Measurements from ENCODE around the gene CASP12. TPM values are rescaled to one million over a fixed set of nuclear protein-coding genes. Genes with fewer than 3 reads are reported as not detected.

Gene CASP12
- total and polyA plus RNA-seq, 12 donors, result 0.06 to 0.46 (median 0.33) TPM; not detected in 6

DNA sequence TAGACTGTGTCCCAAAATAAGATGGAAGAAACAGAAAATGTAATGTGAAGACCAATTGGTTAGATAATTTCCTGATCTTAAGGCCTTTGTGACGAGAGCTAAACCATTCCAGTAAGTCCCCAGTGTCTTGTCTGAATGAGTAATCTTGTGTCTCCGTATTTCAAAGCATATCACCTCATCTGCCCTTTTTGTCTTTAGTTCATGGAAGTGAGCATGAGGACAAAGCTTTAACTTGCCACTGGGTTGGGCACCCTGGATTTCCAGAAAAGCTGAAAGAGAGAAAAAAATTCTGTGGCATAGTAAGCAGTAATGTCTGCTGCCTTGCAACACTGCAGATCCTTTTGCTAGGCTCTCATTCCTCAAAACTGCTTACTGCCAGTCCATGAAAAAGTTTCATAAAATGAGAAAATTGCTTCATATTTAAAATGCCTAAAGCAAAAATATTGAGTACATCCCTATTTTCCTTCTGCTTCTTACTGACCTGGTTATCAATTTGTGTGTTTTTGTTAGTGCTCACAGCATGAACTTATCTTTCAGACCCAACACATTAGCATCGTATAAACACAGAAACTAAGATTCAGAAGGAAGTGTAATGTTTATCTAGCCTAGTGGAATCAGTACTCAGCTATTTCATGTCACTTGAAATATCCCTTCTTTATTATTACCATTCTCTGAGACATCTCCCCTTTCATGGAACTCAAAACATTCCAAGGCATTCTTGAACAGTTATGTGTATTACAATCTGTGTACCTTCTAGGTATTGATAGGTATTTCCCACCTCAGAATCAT is 5.3 kb downstream of the CASP12 start:
- 47 to 55% methylated on average over 3 of the region's 3 CpGs for WGBS, 2 donors
- intact Hi-C loops (cut with DNase I), result loop anchor here in 1 of 10 donors (5.0 kb wide), 1 partner anchor 74 kb away; the partner anchor contains the start of gene CASP4
- Histone ChIP-seq H3K4me3 (no peak overlapping the region), H3K9me3 (no peaks in the 10 kb centered on the region), H3K4me1 (peaks cover 0 to 34% (median 6%) of the 10 kb centered on the region in 9 donors), H3K27ac (peak overlapping the region in 3 of 10 donors; percentile 24 to 33 (median 31)), H3K36me3 (peaks cover 0 to 23% (median 0%) of the 10 kb centered on the region in 9 donors), H3K27me3 (no peaks in the 10 kb centered on the region)
- ATAC-seq (peak in 2 of 8 donors; percentile 11 to 28), DNase-seq (no peak)
- TF ChIP-seq, protein P1, sequence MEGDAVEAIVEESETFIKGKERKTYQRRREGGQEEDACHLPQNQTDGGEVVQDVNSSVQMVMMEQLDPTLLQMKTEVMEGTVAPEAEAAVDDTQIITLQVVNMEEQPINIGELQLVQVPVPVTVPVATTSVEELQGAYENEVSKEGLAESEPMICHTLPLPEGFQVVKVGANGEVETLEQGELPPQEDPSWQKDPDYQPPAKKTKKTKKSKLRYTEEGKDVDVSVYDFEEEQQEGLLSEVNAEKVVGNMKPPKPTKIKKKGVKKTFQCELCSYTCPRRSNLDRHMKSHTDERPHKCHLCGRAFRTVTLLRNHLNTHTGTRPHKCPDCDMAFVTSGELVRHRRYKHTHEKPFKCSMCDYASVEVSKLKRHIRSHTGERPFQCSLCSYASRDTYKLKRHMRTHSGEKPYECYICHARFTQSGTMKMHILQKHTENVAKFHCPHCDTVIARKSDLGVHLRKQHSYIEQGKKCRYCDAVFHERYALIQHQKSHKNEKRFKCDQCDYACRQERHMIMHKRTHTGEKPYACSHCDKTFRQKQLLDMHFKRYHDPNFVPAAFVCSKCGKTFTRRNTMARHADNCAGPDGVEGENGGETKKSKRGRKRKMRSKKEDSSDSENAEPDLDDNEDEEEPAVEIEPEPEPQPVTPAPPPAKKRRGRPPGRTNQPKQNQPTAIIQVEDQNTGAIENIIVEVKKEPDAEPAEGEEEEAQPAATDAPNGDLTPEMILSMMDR (IDR thresholded peaks at IDR 0.05), result no peak

DNA sequence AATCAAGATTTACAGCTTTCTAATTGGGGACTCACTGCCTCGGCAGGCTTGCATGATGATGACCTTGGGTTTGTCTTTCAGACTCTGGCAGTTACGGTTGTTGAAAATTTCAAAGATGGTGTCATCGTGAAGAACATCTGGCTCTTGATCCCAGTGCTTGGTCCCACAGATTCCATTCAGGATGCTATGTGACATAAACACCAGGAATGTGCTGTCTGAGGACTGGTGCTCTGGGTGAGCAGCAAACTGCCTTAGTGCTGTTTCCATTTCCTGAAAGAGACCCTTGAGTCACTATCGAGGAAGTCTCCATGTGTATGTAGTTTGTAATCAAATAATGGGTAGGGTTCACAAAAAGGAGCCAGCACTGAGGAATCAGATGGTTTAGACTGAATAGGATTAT is 7.1 kb downstream of the CASP12 start:
- TF ChIP-seq, protein P1 (IDR thresholded peaks at IDR 0.05), result no peak

DNA sequence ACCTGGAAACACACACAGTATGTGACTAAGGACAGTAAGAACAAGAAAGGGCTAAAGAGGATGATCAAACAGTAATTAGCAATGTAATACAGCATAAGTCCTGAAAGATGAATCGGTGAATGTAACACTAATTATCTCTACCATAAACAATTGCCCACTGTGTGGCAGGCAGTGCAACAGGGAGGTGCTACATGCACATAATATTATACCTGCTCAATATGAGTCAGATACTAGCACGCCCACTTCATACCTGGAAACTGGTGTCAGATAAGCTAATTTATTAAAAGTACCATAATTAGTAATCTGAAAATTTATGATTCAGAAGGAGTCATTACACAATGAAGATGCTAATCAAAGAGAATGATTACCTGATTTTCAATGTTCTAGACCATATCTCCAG is 14.9 kb downstream of the CASP12 start:
- intact Hi-C loops (cut with DNase I), result no loop called here
- H3K27ac ChIP-seq, result no peak overlapping the region
- DNase-seq, result no peak
- ATAC-seq, result no peak
- no peak overlapping the region for H3K4me3 ChIP-seq
- no peaks in the 10 kb centered on the region for H3K9me3 ChIP-seq
- WGBS, 2 donors, result 97 to 98% methylated on average over 2 of the region's 2 CpGs
- H3K36me3 ChIP-seq, result peaks cover 0 to 26% (median 0%) of the 10 kb centered on the region in 9 donors
- no peaks in the 10 kb centered on the region for H3K27me3 ChIP-seq
- no peaks in the 10 kb centered on the region for H3K4me1 ChIP-seq
- TF ChIP-seq, protein P1 (IDR thresholded peaks at IDR 0.05), result no peak

More for the DNA sequence above, 7.1 kb downstream of the CASP12 start:
- Histone ChIP-seq H3K4me3 (no peak overlapping the region), H3K27ac (no peak overlapping the region), H3K36me3 (peaks cover 0 to 41% (median 0%) of the 10 kb centered on the region in 9 donors), H3K9me3 (no peaks in the 10 kb centered on the region), H3K27me3 (no peaks in the 10 kb centered on the region), H3K4me1 (peaks cover 0 to 29% (median 4%) of the 10 kb centered on the region in 9 donors)
- DNase-seq (no peak), ATAC-seq (no peak)
- intact Hi-C loops (cut with DNase I), result loop anchor here in 1 of 10 donors (5.0 kb wide), 1 partner anchor 76 kb away; the partner anchor contains the start of gene CASP4
- WGBS, 2 donors, result 82 to 84% methylated on average over 4 of the region's 4 CpGs

DNA sequence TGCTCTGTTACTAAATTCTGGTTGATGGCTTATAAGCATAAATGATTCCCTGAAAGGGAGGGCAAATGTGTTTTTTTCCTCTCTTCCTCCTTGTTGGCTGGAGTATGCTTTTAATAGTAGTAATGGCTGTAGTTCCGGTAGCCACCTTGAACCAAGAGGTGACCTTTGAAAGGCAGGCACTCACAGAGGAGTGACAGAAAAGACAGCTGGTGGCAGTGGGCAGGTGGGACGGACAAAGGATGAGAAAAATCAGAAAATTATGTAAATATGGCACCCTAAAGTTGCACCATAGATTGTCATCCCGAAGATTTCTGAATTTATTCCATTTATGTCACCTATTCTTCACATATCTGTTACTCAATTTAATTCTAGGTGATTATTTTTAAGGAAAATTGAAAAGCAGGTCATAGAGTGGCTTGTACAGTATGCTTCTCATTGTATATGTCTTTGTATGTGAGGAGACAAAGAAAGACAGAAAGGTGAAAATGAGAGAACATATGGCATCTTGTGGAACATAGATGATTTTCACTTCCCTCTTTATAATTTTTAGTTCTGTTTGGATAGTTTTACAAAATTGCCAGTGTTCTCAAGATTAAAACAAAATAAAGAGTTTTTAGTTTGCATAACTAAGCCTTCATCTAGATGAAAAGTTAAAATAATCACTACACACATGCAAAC is 17.0 kb downstream of the CASP12 start:
- Histone ChIP-seq H3K27me3 (no peaks in the 10 kb centered on the region), H3K9me3 (no peaks in the 10 kb centered on the region), H3K36me3 (peaks cover 0 to 5% (median 0%) of the 10 kb centered on the region in 9 donors), H3K4me1 (peaks cover 0 to 7% (median 0%) of the 10 kb centered on the region in 9 donors), H3K27ac (no peak overlapping the region), H3K4me3 (no peak overlapping the region)
- ATAC-seq (no peak), DNase-seq (no peak)
- 71 to 74% methylated on average over 3 of the region's 3 CpGs for WGBS, 2 donors
- TF ChIP-seq, protein P1 (IDR thresholded peaks at IDR 0.05), result no peak
- intact Hi-C loops (cut with DNase I), result no loop called here
